T-cell (primary cell): ENCODE measurements around the gene MTMR1. TPM values are rescaled to one million over a fixed set of nuclear protein-coding genes. Genes with fewer than 3 reads are reported as not detected.

Experiments
- ATAC-seq, 4 experiments: fragments of 200-7000 bp in 3 of 4; fragments of 150-1000 bp in 1 of 4; cut with Tn5 transposase; replicated peaks in 1 of 4; 1 replicate in 3 of 4; 2 replicates in 1 of 4; pipeline ENCODE4 v1.10.0; 2021; ENCODE audit warnings: moderate library complexity in 3 of 4, mild to moderate bottlenecking in 2 of 4, moderate number of reproducible peaks in 1 of 4
- CTCF ChIA-PET, 2 donors: fragments of 300-600 bp; sonication (Branson Sonifier 250); formaldehyde crosslinking; loops; one replicate each; lab custom pipeline; 2022; ENCODE audit warnings: antibody characterized with exemption in 2 of 2; lab: Charles Lee
- POLR2A ChIA-PET, 2 donors: fragments of 300-600 bp; sonication (Branson Sonifier 250); formaldehyde crosslinking; loops; one replicate each; lab custom pipeline; 2022; ENCODE audit warnings: antibody characterized with exemption in 2 of 2; lab: Charles Lee
- DNase-seq, 35 experiments: peaks; one replicate each; pipeline versions ENCODE4 v3.0.0 to v3.0.0-alpha.2; 2013 to 2023
- H3K27ac ChIP-seq: one replicate; pipeline ENCODE4 v1.5.1; 2013; ENCODE audit warnings: low read length
- H3K27me3 ChIP-seq, 2 experiments: replicated peaks in 1 of 2; 1 replicate in 1 of 2; 2 replicates in 1 of 2; pipeline versions ENCODE4 v1.6.1 to v1.7.0; 2013; ENCODE audit warnings: low read length in 1 of 2, mixed read lengths in 1 of 2; ENCODE audit not compliant: control insufficient read depth in 2 of 2, insufficient read depth in 2 of 2; ENCODE audit errors: extremely low read depth in 1 of 2
- H3K36me3 ChIP-seq, 2 donors: 1 replicate in 1 of 2; 2 replicates in 1 of 2; pipeline versions ENCODE4 v1.6.1 to v1.7.0; 2013; ENCODE audit warnings: low read length in 1 of 2; ENCODE audit not compliant: control insufficient read depth in 2 of 2, insufficient read depth in 1 of 2; ENCODE audit errors: extremely low read depth in 1 of 2
- H3K4me1 ChIP-seq, 2 experiments: 1 replicate in 1 of 2; 2 replicates in 1 of 2; pipeline versions ENCODE4 v1.6.1 to v1.7.0; 2013; ENCODE audit warnings: low read length in 2 of 2, mixed read lengths in 1 of 2; ENCODE audit not compliant: insufficient read depth in 2 of 2, control insufficient read depth in 1 of 2; ENCODE audit errors: extremely low read depth in 1 of 2
- H3K4me3 ChIP-seq, 2 donors: 1 replicate in 1 of 2; 2 replicates in 1 of 2; pipeline versions ENCODE4 v1.5.1 to v1.7.0; 2013; ENCODE audit warnings: mild to moderate bottlenecking in 2 of 2, low read length in 1 of 2, moderate library complexity in 1 of 2; ENCODE audit not compliant: control insufficient read depth in 1 of 2; ENCODE audit errors: extremely low read depth in 1 of 2
- H3K9me3 ChIP-seq: 2 replicates; pipeline ENCODE4 v1.7.0; 2013
- H3K27ac Mint-ChIP-seq, 2 donors: one replicate each; pipeline ENCODE4 v1.8.0; 2020 to 2021; ENCODE audit warnings: mild to moderate bottlenecking in 2 of 2, mixed read lengths in 2 of 2
- H3K27me3 Mint-ChIP-seq, 2 donors: one replicate each; pipeline ENCODE4 v1.8.0; 2021 to 2022; ENCODE audit warnings: mixed read lengths in 2 of 2
- H3K36me3 Mint-ChIP-seq: one replicate; pipeline ENCODE4 v1.8.0; 2021; ENCODE audit warnings: mixed read lengths
- H3K4me1 Mint-ChIP-seq, 3 donors: one replicate each; pipeline ENCODE4 v1.8.0; 2020 to 2022; ENCODE audit warnings: mixed read lengths in 3 of 3, mild to moderate bottlenecking in 1 of 3
- H3K4me3 Mint-ChIP-seq, 3 donors: one replicate each; pipeline ENCODE4 v1.8.0; 2020 to 2022; ENCODE audit warnings: mild to moderate bottlenecking in 3 of 3, mixed read lengths in 3 of 3, moderate library complexity in 3 of 3
- H3K9me3 Mint-ChIP-seq, 3 donors: one replicate each; pipeline ENCODE4 v1.8.0; 2020 to 2022; ENCODE audit warnings: mixed read lengths in 3 of 3
- WGBS: methylation state at CpG from one replicate; pipeline ENCODE4 v1.1.5; 2013; ENCODE audit warnings: missing lambda C conversion rate; ENCODE audit not compliant: insufficient coverage; 5-methylcytosine and 5-hydroxymethylcytosine counted together
- total RNA-seq, 35 experiments: library from RNA in 6 of 35; stranded (reverse) in 6 of 35; fragments of 120-200 nt in 1 of 35; gene quantifications; one replicate each; pipeline versions ENCODE4 v1.2.1 to v1.2.4 and lab custom pipeline; 2013 to 2026

Gene MTMR1
- total RNA-seq, 5 donors from 2014 or later (not counting 1 experiment from before 2014, with no cell fraction given), result 33.8 to 58.3 (median 39.4) TPM

GRCh38 chrX:150792949-150793527 lies 99.8 kb downstream of the MTMR1 start:
- no peak overlapping the region for H3K4me3 ChIP-seq
- H3K27ac Mint-ChIP-seq, result no peak overlapping the region
- H3K36me3 Mint-ChIP-seq, result peaks cover 48% of the 10 kb centered on the region
- ATAC-seq (no peak), DNase-seq (no peak)
- no peaks in the 10 kb centered on the region for H3K4me1 ChIP-seq
- peaks cover 0 to 9% of the 10 kb centered on the region in 2 donors for H3K27me3 Mint-ChIP-seq
- no peak overlapping the region for H3K27ac ChIP-seq
- H3K9me3 Mint-ChIP-seq, result no peaks in the 10 kb centered on the region
- ChIA-PET CTCF (no interaction called here), POLR2A (no interaction called here)
- no CpG with 5 or more reads among the region's 5 CpGs for WGBS
- H3K4me1 Mint-ChIP-seq, result no peaks in the 10 kb centered on the region
- H3K36me3 ChIP-seq, result peaks cover 0 to 21% of the 10 kb centered on the region in 2 donors
- H3K9me3 ChIP-seq, result no peaks in the 10 kb centered on the region
- no peak overlapping the region for H3K4me3 Mint-ChIP-seq
- H3K27me3 ChIP-seq, result no peaks in the 10 kb centered on the region

- Mint-ChIP-seq H3K27ac (no peak overlapping the region), H3K4me3 (no peak overlapping the region), H3K36me3 (peaks cover 47% of the 10 kb centered on the region), H3K9me3 (no peaks in the 10 kb centered on the region), H3K4me1 (no peaks in the 10 kb centered on the region), H3K27me3 (no peaks in the 10 kb centered on the region)
- CTCF ChIA-PET, result no interaction called here
- H3K9me3 ChIP-seq, result no peaks in the 10 kb centered on the region
- H3K36me3 ChIP-seq, result no peaks in the 10 kb centered on the region
- POLR2A ChIA-PET, result no interaction called here
- DNase-seq (no peak), ATAC-seq (no peak)
- no CpG with 5 or more reads among the region's 2 CpGs for WGBS
- no peaks in the 10 kb centered on the region for H3K27me3 ChIP-seq
- H3K27ac ChIP-seq, result no peak overlapping the region
- no peak overlapping the region for H3K4me3 ChIP-seq
- H3K4me1 ChIP-seq, result no peaks in the 10 kb centered on the region
Observed at GRCh38 chrX:150805736-150806135, 112.5 kb downstream of the MTMR1 start.

- Mint-ChIP-seq H3K27ac (no peak overlapping the region), H3K27me3 (no peaks in the 10 kb centered on the region), H3K4me1 (no peaks in the 10 kb centered on the region), H3K9me3 (no peaks in the 10 kb centered on the region), H3K36me3 (peaks cover 39% of the 10 kb centered on the region), H3K4me3 (no peak overlapping the region)
- no CpG with 5 or more reads among the region's 1 CpG for WGBS
- ATAC-seq (no peak), DNase-seq (no peak)
- H3K36me3 ChIP-seq, result no peaks in the 10 kb centered on the region
- no peaks in the 10 kb centered on the region for H3K4me1 ChIP-seq
- no peak overlapping the region for H3K27ac ChIP-seq
- H3K27me3 ChIP-seq, result no peaks in the 10 kb centered on the region
- no peak overlapping the region for H3K4me3 ChIP-seq
- POLR2A ChIA-PET, result no interaction called here
- H3K9me3 ChIP-seq, result no peaks in the 10 kb centered on the region
- CTCF ChIA-PET, result no interaction called here
Observed at GRCh38 chrX:150806827-150807226, 113.6 kb downstream of the MTMR1 start.

- Histone ChIP-seq H3K27ac (no peak overlapping the region), H3K9me3 (no peaks in the 10 kb centered on the region), H3K27me3 (no peaks in the 10 kb centered on the region), H3K4me3 (no peak overlapping the region), H3K4me1 (no peaks in the 10 kb centered on the region), H3K36me3 (no peaks in the 10 kb centered on the region)
- H3K27me3 Mint-ChIP-seq, result no peaks in the 10 kb centered on the region
- no peak overlapping the region for H3K27ac Mint-ChIP-seq
- POLR2A ChIA-PET, result no interaction called here
- ATAC-seq (no peak), DNase-seq (no peak)
- no CpG with 5 or more reads among the region's 5 CpGs for WGBS
- peaks cover 0 to 4% (median 3%) of the 10 kb centered on the region in 3 donors for H3K9me3 Mint-ChIP-seq
- CTCF ChIA-PET, result no interaction called here
- H3K4me1 Mint-ChIP-seq, result peaks cover 0 to 8% (median 4%) of the 10 kb centered on the region in 3 donors
- peaks cover 48% of the 10 kb centered on the region for H3K36me3 Mint-ChIP-seq
- no peak overlapping the region for H3K4me3 Mint-ChIP-seq
Observed at GRCh38 chrX:150813922-150814321, 120.7 kb downstream of the MTMR1 start.

Other genes starting within 250 kb of the MTMR1 start
- gene MTM1, start 124.8 kb upstream of the MTMR1 start, total RNA-seq, result 10 to 100 TPM; 15.8 to 29.7 (median 20.3) TPM
- 10 to 100 TPM; 11.1 to 20.0 (median 18.3) TPM for gene CD99L2, start 205.3 kb downstream of the MTMR1 start, total RNA-seq